Measurements from ENCODE around the gene NUMBL.
A peak's percentile ranks its signal among the peaks of the same experiment; 100 is the strongest.

The NUMBL gene

GRCh38 chr19:40724315-40724714 lies 33.9 kb upstream of the NUMBL start:
- Histone ChIP-seq H3K79me2 (ENCODE audit: control insufficient read depth, insufficient read depth, low read length, unreplicated experiment) (peaks cover 36% of the 10 kb centered on the region), H3K4me1 (ENCODE audit: control insufficient read depth, insufficient read depth, low read length, unreplicated experiment) (peaks cover 13% of the 10 kb centered on the region)

DNA sequence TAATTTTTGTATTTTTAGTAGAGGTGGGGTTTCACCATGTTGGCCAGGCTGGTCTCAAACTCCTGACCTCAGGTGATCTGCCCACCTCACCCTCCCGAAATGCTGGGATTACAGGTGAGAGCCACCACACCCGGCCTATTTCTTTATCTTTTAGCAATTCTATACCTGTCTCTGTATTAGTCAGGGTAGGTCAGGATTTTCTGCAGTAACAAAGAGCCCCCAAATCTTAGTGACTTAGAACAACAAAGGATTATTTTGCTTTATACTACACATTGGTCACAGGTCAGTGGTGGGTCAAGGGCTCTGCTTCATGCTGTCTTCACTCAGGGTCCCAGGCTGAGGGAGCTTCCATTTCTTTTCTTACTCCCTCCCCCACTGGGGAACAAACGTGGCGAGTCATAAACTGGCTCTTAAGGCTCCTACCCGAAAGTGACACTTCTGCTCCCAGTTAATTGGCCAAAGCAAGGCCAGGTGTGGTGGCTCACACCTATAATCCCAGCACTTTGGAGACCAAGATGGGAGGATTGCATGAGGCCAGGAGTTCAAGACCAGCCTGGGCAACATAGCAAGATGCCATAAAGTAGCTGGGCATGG lies 33.3 kb upstream of the NUMBL start:
- no peak overlapping the region for H3K27ac ChIP-seq (ENCODE audit: low read depth, low read length)
- no peaks in the 10 kb centered on the region for H3K27me3 ChIP-seq (ENCODE audit: insufficient read depth, low read length)
- H3K36me3 ChIP-seq (ENCODE audit: insufficient read depth, low read length) = peaks cover 5% of the 10 kb centered on the region; the same call in 1 of the 2 replicates
- peaks cover 13% of the 10 kb centered on the region for H3K4me1 ChIP-seq (ENCODE audit: control insufficient read depth, insufficient read depth, low read length, unreplicated experiment)
- no peak overlapping the region for H2AFZ ChIP-seq (ENCODE audit: low read length, unreplicated experiment)
- peaks cover 41% of the 10 kb centered on the region for H3K79me2 ChIP-seq (ENCODE audit: control insufficient read depth, insufficient read depth, low read length, unreplicated experiment)
- H3K4me3 ChIP-seq (ENCODE audit: low read depth, low read length) = no peak overlapping the region

More at GRCh38 chr19:40724315-40724714, 33.9 kb upstream of the NUMBL start:
- Histone ChIP-seq H3K27me3 (ENCODE audit: insufficient read depth, low read length) (no peaks in the 10 kb centered on the region), H2AFZ (ENCODE audit: low read length, unreplicated experiment) (no peak overlapping the region), H3K27ac (ENCODE audit: low read depth, low read length) (no peak overlapping the region), H3K36me3 (ENCODE audit: insufficient read depth, low read length) (peaks cover 5% of the 10 kb centered on the region; the same call in 1 of the 2 replicates), H3K4me3 (ENCODE audit: low read depth, low read length) (no peak overlapping the region)

DNA sequence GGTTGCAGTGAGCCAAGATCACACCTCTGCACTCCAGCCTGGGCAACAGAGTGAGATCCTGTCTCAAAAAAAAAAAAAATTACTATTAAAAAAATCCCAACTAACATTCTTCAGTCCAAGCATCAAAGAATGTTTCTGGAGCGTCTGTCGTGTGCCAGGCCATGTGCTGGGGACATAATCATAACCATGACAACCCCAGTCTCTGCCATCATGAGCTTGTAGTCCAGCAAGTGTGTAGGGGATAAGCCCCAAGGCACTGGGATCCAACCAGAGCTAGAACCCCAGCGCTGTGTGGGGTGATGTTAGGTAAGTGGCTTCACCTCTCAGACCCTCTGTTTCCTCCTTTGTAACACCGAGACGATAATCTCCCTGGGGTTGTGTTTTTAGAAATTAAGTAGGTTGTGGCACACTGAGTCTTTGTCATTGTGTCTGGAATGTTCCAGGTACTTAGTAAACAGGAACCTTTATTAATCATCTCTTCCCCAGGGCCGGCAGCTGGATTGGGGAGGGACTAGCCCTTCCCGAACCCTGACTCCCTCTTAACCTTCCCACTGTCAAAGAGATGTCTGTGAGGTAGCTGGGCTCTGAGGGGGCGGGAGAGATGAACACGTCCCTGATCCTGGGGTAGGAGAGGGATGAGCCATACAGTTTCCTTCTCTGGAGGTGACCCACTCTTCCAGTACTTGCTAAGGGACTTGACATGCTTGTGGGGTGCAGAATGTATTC lies 31.6 kb upstream of the NUMBL start:
- peaks cover 56% of the 10 kb centered on the region for H3K79me2 ChIP-seq (ENCODE audit: control insufficient read depth, insufficient read depth, low read length, unreplicated experiment)
- H3K27me3 ChIP-seq (ENCODE audit: insufficient read depth, low read length) = no peaks in the 10 kb centered on the region
- H2AFZ ChIP-seq (ENCODE audit: low read length, unreplicated experiment) = no peak overlapping the region
- H3K4me1 ChIP-seq (ENCODE audit: control insufficient read depth, insufficient read depth, low read length, unreplicated experiment) = peaks cover 13% of the 10 kb centered on the region
- H3K4me3 ChIP-seq (ENCODE audit: low read depth, low read length) = peak overlapping the region; percentile 10
- 0 out of 2 replicates have a peak, but pooled peaks cover 5% of the 10 kb centered on the region for H3K36me3 ChIP-seq (ENCODE audit: insufficient read depth, low read length)
- peak overlapping the region; percentile 99 for H3K27ac ChIP-seq (ENCODE audit: low read depth, low read length)

GRCh38 chr19:40721140-40721486 lies 30.7 kb upstream of the NUMBL start:
- Histone ChIP-seq H3K4me3 (ENCODE audit: low read depth, low read length) (peak overlapping the region; percentile 85), H3K27ac (ENCODE audit: low read depth, low read length) (peak overlapping the region; percentile 99), H3K79me2 (ENCODE audit: control insufficient read depth, insufficient read depth, low read length, unreplicated experiment) (peaks cover 52% of the 10 kb centered on the region), H3K27me3 (ENCODE audit: insufficient read depth, low read length) (no peaks in the 10 kb centered on the region), H3K4me1 (ENCODE audit: control insufficient read depth, insufficient read depth, low read length, unreplicated experiment) (peaks cover 13% of the 10 kb centered on the region), H2AFZ (ENCODE audit: low read length, unreplicated experiment) (no peak overlapping the region), H3K36me3 (ENCODE audit: insufficient read depth, low read length) (no peaks in the 10 kb centered on the region)

DNA sequence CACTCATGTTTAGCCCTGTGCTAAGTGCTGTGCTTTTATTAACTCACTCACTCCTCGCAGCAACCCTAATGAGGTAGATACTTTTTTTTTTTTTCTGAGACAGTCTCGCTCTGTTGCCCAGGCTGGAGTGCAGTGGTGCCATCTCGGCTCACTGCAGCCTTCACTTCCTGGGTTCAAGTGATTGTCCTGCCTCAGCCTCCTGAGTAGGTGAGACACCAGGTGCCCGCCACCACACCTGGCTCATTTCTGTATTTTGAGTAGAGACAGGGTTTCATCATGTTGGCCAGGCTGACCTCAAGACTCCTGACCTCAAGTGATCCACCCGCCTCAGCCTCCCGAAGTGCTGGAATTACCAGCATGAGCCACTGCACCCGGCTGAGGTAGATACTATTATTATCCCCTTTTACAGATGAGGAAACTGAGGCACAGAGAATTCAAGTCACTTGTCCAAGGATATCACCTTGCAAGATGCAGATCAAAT lies 29.0 kb upstream of the NUMBL start:
- H3K27me3 ChIP-seq (ENCODE audit: insufficient read depth, low read length) = no peaks in the 10 kb centered on the region
- H3K4me3 ChIP-seq (ENCODE audit: low read depth, low read length) = peak overlapping the region; percentile 85
- peaks cover 51% of the 10 kb centered on the region for H3K79me2 ChIP-seq (ENCODE audit: control insufficient read depth, insufficient read depth, low read length, unreplicated experiment)
- H3K4me1 ChIP-seq (ENCODE audit: control insufficient read depth, insufficient read depth, low read length, unreplicated experiment) = peaks cover 15% of the 10 kb centered on the region
- peak overlapping the region; percentile 99 for H3K27ac ChIP-seq (ENCODE audit: low read depth, low read length)
- no peaks in the 10 kb centered on the region for H3K36me3 ChIP-seq (ENCODE audit: insufficient read depth, low read length)
- H2AFZ ChIP-seq (ENCODE audit: low read length, unreplicated experiment) = no peak overlapping the region

DNA sequence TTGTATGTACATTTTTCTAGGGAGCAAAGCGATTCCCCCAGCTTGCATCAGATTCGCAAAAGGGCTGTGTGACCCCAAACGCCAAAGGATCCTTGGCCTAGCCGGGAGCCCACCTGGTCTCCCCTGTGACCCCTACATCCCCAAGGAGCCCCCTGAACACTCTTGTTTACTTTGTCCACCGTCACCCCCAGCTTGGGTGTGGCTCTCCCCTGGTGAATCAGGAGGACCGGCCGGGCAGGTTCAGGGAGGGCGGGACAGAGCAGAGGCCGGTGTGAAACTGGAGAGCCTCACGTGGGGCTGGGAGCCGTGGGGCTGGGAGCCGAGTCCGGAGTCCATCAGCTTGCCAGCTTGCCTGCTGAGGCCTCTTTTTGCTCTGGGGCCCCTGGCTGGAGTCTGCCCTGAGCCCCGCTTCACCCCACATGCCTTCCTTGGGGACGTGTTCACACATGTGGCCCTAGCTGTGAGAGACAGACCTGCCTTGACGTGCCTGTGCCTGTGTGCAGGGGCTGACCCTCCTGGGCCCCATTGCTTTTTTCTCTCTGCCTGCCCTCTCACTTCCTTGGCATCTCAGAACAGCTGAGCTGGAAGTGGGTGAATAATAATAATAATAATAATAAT lies 28.4 kb upstream of the NUMBL start:
- H3K27ac ChIP-seq (ENCODE audit: low read depth, low read length) = peak overlapping the region; percentile 99
- H2AFZ ChIP-seq (ENCODE audit: low read length, unreplicated experiment) = peak overlapping the region; percentile 65
- H3K4me3 ChIP-seq (ENCODE audit: low read depth, low read length) = peak overlapping the region; percentile 85
- H3K79me2 ChIP-seq (ENCODE audit: control insufficient read depth, insufficient read depth, low read length, unreplicated experiment) = peaks cover 47% of the 10 kb centered on the region
- H3K36me3 ChIP-seq (ENCODE audit: insufficient read depth, low read length) = no peaks in the 10 kb centered on the region
- H3K27me3 ChIP-seq (ENCODE audit: insufficient read depth, low read length) = no peaks in the 10 kb centered on the region
- peaks cover 18% of the 10 kb centered on the region for H3K4me1 ChIP-seq (ENCODE audit: control insufficient read depth, insufficient read depth, low read length, unreplicated experiment)

DNA sequence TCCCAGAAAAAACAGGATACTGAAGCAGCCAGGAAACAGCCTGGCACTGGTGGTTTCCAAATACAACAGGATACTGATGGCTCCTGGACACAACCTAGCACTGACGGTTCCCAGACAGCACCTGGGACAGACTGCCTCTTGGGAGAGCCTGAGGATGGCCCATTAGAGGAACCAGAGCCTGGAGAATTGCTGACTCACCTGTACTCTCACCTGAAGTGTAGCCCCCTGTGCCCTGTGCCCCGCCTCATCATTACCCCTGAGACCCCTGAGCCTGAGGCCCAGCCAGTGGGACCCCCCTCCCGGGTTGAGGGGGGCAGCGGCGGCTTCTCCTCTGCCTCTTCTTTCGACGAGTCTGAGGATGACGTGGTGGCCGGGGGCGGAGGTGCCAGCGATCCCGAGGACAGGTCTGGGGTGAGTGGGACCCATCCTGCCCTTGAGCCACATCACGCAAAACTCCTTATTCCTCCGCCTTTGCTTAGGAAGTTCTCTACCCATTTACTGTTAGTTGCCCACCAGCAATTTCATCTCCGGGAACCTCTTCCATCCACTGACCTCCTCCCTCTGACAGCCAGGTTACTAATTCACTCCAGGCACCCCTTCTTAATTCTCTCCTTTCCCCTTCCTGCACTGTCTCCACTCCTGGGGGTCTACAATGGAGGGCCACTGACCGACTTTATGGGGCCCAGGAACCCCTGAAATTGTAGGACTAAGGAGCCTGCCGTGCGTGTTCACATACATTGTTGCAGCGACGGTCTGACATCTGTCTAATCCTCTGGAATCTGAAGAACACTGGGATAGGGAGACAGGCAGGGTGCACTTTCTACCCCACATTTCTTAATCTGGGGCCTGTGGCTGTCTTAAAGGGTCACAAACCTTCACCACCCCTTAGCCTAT lies 27.7 kb upstream of the NUMBL start:
- Histone ChIP-seq H2AFZ (ENCODE audit: low read length, unreplicated experiment) (peak overlapping the region; percentile 65), H3K4me1 (ENCODE audit: control insufficient read depth, insufficient read depth, low read length, unreplicated experiment) (peaks cover 18% of the 10 kb centered on the region)

GRCh38 chr19:40717325-40717879 lies 27.0 kb upstream of the NUMBL start:
- H3K79me2 ChIP-seq (ENCODE audit: control insufficient read depth, insufficient read depth, low read length, unreplicated experiment) = peaks cover 40% of the 10 kb centered on the region

More for the DNA sequence above, 27.7 kb upstream of the NUMBL start:
- H3K27ac ChIP-seq (ENCODE audit: low read depth, low read length) = peak overlapping the region; percentile 99
- H3K4me3 ChIP-seq (ENCODE audit: low read depth, low read length) = peak overlapping the region; percentile 85
- H3K27me3 ChIP-seq (ENCODE audit: insufficient read depth, low read length) = no peaks in the 10 kb centered on the region
- H3K36me3 ChIP-seq (ENCODE audit: insufficient read depth, low read length) = no peaks in the 10 kb centered on the region
- H3K79me2 ChIP-seq (ENCODE audit: control insufficient read depth, insufficient read depth, low read length, unreplicated experiment) = peaks cover 42% of the 10 kb centered on the region

DNA sequence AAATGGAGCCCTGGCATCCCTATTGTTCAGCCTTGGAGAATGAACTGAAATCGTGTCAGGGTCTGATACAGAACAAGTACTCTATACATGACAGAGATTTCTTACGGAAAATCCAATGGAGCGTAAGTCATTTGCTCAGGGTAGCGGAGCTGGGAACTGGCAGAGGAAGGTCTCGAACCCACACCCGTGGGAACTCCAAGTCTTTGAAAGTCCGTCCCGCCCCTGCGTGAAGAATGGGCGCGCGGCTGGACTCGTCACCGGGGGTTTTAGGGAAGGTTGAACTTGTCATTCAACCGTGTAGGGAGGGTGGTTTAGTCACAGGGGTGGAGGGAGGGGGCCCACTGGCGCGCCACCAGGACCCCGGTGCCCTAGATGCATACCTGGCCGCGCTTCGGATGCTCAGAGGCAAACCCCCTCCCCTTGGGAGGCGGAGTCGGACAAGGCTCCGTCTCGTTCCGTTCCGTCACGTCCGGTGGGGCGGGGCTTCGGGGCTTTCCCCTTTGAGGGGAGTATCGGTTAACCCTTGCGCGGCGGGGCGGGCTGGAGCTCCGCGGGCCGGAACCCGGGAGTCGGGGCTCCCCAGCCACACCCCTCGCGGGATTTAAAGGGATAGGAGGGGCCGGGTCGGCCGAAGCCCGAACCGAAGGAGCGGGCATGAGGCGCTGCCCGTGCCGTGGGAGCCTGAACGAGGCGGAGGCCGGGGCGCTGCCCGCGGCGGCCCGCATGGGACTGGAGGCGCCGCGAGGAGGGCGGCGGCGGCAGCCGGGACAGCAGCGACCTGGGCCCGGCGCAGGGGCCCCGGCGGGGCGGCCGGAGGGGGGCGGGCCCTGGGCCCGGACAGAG lies 26.3 kb upstream of the NUMBL start, which contains the start of the genes COQ8B and ITPKC:
Gene COQ8B (minus strand): TSS at position 405 of the 843 bp plus-strand sequence. CDS start 2,254 bp downstream, outside the sequence.
Gene ITPKC (plus strand): TSS at position 631 of the 843 bp plus-strand sequence. CDS start 24 bp downstream, at position 655.
- Histone ChIP-seq H3K27ac (ENCODE audit: low read depth, low read length) (peak within 1 kb of the TSS; percentile 99), H3K4me3 (ENCODE audit: low read depth, low read length) (peak within 1 kb of the TSS; percentile 85), H2AFZ (ENCODE audit: low read length, unreplicated experiment) (peak within 1 kb of the TSS; percentile 53), H3K79me2 (ENCODE audit: control insufficient read depth, insufficient read depth, low read length, unreplicated experiment) (peaks cover 40% of the 10 kb centered on the region), H3K4me1 (ENCODE audit: control insufficient read depth, insufficient read depth, low read length, unreplicated experiment) (peaks cover 18% of the 10 kb centered on the region), H3K27me3 (ENCODE audit: insufficient read depth, low read length) (no peaks in the 10 kb centered on the region), H3K36me3 (ENCODE audit: insufficient read depth, low read length) (no peaks in the 10 kb centered on the region)

More at GRCh38 chr19:40717325-40717879, 27.0 kb upstream of the NUMBL start:
- Histone ChIP-seq H3K27me3 (ENCODE audit: insufficient read depth, low read length) (no peaks in the 10 kb centered on the region), H2AFZ (ENCODE audit: low read length, unreplicated experiment) (peak overlapping the region; percentile 53), H3K4me1 (ENCODE audit: control insufficient read depth, insufficient read depth, low read length, unreplicated experiment) (peaks cover 18% of the 10 kb centered on the region), H3K36me3 (ENCODE audit: insufficient read depth, low read length) (no peaks in the 10 kb centered on the region), H3K27ac (ENCODE audit: low read depth, low read length) (peak overlapping the region; percentile 99), H3K4me3 (ENCODE audit: low read depth, low read length) (peak overlapping the region; percentile 85)
